ENCODE data around the gene ST6GALNAC4.

The ST6GALNAC4 gene

GRCh38 chr9:127865645-127866464 lies 51.0 kb downstream of the ST6GALNAC4 start:
- no peak for TF ChIP-seq CTCF (IDR thresholded peaks at IDR 0.05)
- TF ChIP-seq ZFX (IDR thresholded peaks at IDR 0.05; ENCODE audit: borderline replicate concordance) = no peak
- no peak overlapping the region for H3K27ac ChIP-seq

DNA sequence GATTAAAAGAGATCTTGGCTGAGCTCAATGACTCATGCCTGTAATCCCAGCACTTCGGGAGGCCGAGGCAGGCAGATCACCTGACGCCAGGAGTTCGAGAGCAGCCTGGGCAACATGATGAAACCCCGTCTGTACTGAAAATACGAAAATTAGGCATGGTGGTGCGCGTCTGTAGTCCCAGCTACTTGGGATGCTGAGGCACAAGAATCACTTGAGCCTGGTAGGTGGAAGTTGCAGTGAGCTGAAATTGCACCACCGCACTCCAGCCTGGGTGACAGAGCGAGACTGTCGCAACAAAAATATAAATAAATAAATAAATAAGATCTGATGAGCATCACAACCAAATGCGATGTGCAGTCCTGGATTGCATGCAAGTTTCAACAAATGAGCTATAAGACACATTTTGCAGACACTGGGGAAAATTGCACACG lies 53.6 kb downstream of the ST6GALNAC4 start:
- H3K27ac ChIP-seq = no peak overlapping the region
- TF ChIP-seq CTCF (IDR thresholded peaks at IDR 0.05) (no peak), ZFX (IDR thresholded peaks at IDR 0.05; ENCODE audit: borderline replicate concordance) (no peak)

GRCh38 chr9:127862075-127863011 lies 54.5 kb downstream of the ST6GALNAC4 start:
- no peak for TF ChIP-seq ZFX (IDR thresholded peaks at IDR 0.05; ENCODE audit: borderline replicate concordance)
- TF ChIP-seq CTCF (IDR thresholded peaks at IDR 0.05) = no peak
- H3K27ac ChIP-seq = no peak overlapping the region

DNA sequence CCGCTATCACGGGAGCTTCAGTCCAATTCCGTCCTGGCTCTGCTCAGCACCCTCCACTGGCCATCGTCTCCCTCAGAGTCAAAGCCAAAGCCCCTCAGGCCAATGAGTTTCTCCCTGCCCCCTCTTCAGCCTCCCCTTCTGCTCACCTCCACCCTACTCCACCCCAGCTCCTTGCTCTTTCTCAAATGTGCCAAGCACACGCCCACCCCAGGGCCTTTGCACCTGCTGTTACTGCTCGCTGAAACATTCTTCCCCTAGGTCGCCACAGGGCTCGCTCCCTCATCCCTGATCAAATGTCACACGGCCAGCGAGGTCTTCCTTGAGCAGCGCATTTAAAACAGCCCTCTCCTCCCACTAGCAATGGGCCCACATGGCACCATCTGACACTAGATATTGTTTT lies 56.1 kb downstream of the ST6GALNAC4 start:
- no peak for TF ChIP-seq CTCF (IDR thresholded peaks at IDR 0.05)
- no peak for TF ChIP-seq ZFX (IDR thresholded peaks at IDR 0.05; ENCODE audit: borderline replicate concordance)
- H3K27ac ChIP-seq = no peak overlapping the region

- no peak overlapping the region for H3K27ac ChIP-seq
- TF ChIP-seq CTCF (IDR thresholded peaks at IDR 0.05) (no peak), ZFX (IDR thresholded peaks at IDR 0.05; ENCODE audit: borderline replicate concordance) (no peak)
Observed at GRCh38 chr9:127860260-127860659, 56.6 kb downstream of the ST6GALNAC4 start.

DNA sequence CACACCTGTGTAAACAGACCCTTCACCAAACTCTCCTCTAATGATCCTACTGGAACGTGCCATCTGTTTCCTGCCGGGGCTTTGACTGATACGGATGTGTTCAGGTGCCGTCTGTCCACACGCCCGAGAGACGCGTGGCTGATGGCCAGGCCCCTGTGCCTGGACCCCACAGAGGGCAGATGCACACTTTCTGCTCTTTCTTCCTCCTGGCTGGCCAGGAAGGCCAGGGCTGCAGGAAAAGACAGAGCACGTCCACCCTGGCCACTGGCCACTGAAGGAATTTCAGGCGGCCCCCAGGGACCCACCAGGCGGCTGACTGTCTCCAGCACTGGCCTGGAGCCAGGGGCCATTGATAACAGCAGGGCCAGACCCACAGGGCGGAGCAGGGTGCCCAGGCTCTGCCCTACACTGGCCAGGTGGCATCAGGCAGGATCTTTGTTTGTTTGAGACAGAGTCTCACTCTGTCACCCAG lies 58.8 kb downstream of the ST6GALNAC4 start:
- H3K27ac ChIP-seq = no peak overlapping the region
- no peak for TF ChIP-seq CTCF (IDR thresholded peaks at IDR 0.05)
- TF ChIP-seq ZFX (IDR thresholded peaks at IDR 0.05; ENCODE audit: borderline replicate concordance) = no peak
